ENCODE measurements around the gene TSKU.

- no peak for TF ChIP-seq ZNF274 (IDR thresholded peaks at IDR 0.05; ENCODE audit: low read depth, low read length)
- TF ChIP-seq YY1 (IDR thresholded peaks at IDR 0.05; ENCODE audit: insufficient read depth, insufficient read length): no peak
- TF ChIP-seq SUZ12 (IDR thresholded peaks at IDR 0.05; ENCODE audit: extremely low read depth, insufficient read depth, insufficient read length): no peak
Observed at GRCh38 chr11:76788661-76789442, 5.7 kb downstream of the TSKU start.

All from NT2/D1 (cell line).